ENCODE measurements around the gene CSMD2.

CSMD2 gene

GRCh38 chr1:34156739-34157138 lies 8.3 kb downstream of the CSMD2 start:
- Histone ChIP-seq H3K9ac (ENCODE audit: low read length) (no peak overlapping the region), H3K4me2 (ENCODE audit: low read depth, low read length, poor library complexity, severe bottlenecking) (no peak overlapping the region), H2AFZ (ENCODE audit: low read depth, low read length, severe bottlenecking) (no peak overlapping the region), H3K4me3 (ENCODE audit: insufficient read depth, low read length, poor library complexity, severe bottlenecking) (no peak overlapping the region), H3K27me3 (ENCODE audit: low read length) (no peaks in the 10 kb centered on the region), H4K20me1 (ENCODE audit: low read depth, low read length) (no peaks in the 10 kb centered on the region), H3K27ac (ENCODE audit: low read depth, low read length) (no peak overlapping the region), H3K9me3 (ENCODE audit: insufficient read depth, low read length) (no peaks in the 10 kb centered on the region), H3F3A (ENCODE audit: insufficient read depth) (no peaks in the 10 kb centered on the region), H3K79me2 (ENCODE audit: insufficient read depth, low read length) (no peaks in the 10 kb centered on the region), H3K36me3 (ENCODE audit: low read length) (no peaks in the 10 kb centered on the region), H3K9me2 (replicated peaks; ENCODE audit: insufficient read depth, low read length) (no peaks in the 10 kb centered on the region)
- no peak for TF ChIP-seq EZH2phosphoT487 (conservative IDR thresholded peaks at IDR 0.05; ENCODE audit: low read length)
- TF ChIP-seq CTCF (IDR thresholded peaks at IDR 0.05; ENCODE audit: insufficient read depth, low read length, poor library complexity, severe bottlenecking) = no peak

- Histone ChIP-seq H3K27me3 (ENCODE audit: low read length) (no peaks in the 10 kb centered on the region), H3K27ac (ENCODE audit: low read depth, low read length) (no peak overlapping the region), H4K20me1 (ENCODE audit: low read depth, low read length) (no peaks in the 10 kb centered on the region), H3K4me2 (ENCODE audit: low read depth, low read length, poor library complexity, severe bottlenecking) (no peak overlapping the region), H3F3A (ENCODE audit: insufficient read depth) (no peaks in the 10 kb centered on the region), H2AFZ (ENCODE audit: low read depth, low read length, severe bottlenecking) (no peak overlapping the region), H3K9ac (ENCODE audit: low read length) (no peak overlapping the region), H3K36me3 (ENCODE audit: low read length) (no peaks in the 10 kb centered on the region), H3K9me2 (replicated peaks; ENCODE audit: insufficient read depth, low read length) (no peaks in the 10 kb centered on the region), H3K4me3 (ENCODE audit: insufficient read depth, low read length, poor library complexity, severe bottlenecking) (no peak overlapping the region), H3K79me2 (ENCODE audit: insufficient read depth, low read length) (no peaks in the 10 kb centered on the region), H3K9me3 (ENCODE audit: insufficient read depth, low read length) (no peaks in the 10 kb centered on the region)
- TF ChIP-seq CTCF (IDR thresholded peaks at IDR 0.05; ENCODE audit: insufficient read depth, low read length, poor library complexity, severe bottlenecking) = no peak
- TF ChIP-seq EZH2phosphoT487 (conservative IDR thresholded peaks at IDR 0.05; ENCODE audit: low read length) = no peak
Observed at GRCh38 chr1:34155860-34156259, 9.2 kb downstream of the CSMD2 start.

GRCh38 chr1:34153246-34153645 lies 11.8 kb downstream of the CSMD2 start:
- H3K9me3 ChIP-seq (ENCODE audit: insufficient read depth, low read length) = no peaks in the 10 kb centered on the region
- no peak overlapping the region for H3K27ac ChIP-seq (ENCODE audit: low read depth, low read length)
- no peaks in the 10 kb centered on the region for H4K20me1 ChIP-seq (ENCODE audit: low read depth, low read length)
- no peaks in the 10 kb centered on the region for H3F3A ChIP-seq (ENCODE audit: insufficient read depth)
- no peaks in the 10 kb centered on the region for H3K79me2 ChIP-seq (ENCODE audit: insufficient read depth, low read length)
- no peak overlapping the region for H3K9ac ChIP-seq (ENCODE audit: low read length)
- H3K4me3 ChIP-seq (ENCODE audit: insufficient read depth, low read length, poor library complexity, severe bottlenecking) = no peak overlapping the region
- H3K36me3 ChIP-seq (ENCODE audit: low read length) = no peaks in the 10 kb centered on the region
- no peaks in the 10 kb centered on the region for H3K9me2 ChIP-seq (replicated peaks; ENCODE audit: insufficient read depth, low read length)
- H3K27me3 ChIP-seq (ENCODE audit: low read length) = no peaks in the 10 kb centered on the region
- H3K4me2 ChIP-seq (ENCODE audit: low read depth, low read length, poor library complexity, severe bottlenecking) = no peak overlapping the region
- no peak overlapping the region for H2AFZ ChIP-seq (ENCODE audit: low read depth, low read length, severe bottlenecking)
- TF ChIP-seq CTCF (IDR thresholded peaks at IDR 0.05; ENCODE audit: insufficient read depth, low read length, poor library complexity, severe bottlenecking) (no peak), EZH2phosphoT487 (conservative IDR thresholded peaks at IDR 0.05; ENCODE audit: low read length) (no peak)
